Measurements from ENCODE around the gene CD28.

The CD28 gene

DNA sequence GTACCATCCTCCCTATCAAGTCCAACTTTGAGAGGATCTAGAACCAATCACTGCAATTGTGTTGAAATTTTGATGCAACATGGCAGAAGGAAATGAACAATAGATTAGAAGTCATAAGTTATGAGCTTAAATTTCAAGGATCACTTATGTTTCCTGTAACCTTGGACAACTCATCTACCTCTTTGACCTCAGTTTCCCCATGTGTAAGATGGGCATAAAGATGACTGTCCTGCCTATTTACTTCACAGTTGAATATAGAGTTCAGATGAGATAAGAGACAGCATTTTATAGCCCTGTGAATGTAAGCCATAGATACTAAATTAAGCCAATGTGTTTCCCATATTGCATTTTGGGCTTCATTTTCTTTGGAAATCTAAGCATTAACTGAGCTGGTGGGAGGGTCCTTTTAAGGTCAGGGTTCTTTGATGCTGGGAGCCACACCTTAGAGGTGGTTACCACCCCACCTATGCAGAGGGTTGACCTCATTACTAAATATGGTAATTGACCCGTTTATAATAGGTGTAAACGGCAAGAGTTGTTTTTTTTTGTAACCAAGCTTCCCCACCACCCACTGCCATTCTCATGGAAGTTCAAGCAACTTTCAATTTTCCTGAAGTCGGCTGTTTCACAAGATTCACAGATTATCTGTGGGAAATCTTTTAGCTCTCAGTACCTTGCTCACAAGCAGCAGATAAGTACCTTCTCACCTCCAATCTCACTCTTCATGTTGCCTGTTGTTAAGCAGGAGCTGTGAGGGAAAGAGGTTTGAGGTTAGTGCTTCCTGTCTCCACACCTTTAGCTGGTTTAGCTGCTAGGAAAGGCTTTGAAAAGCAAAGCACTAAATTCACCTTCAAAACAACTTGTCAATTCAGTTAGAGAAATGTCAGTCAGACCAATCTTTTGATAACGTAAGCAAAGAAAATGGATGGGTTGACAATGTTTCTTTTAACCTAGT is 13.3 kb downstream of the CD28 start:
- DNase-seq = no peak

DNA sequence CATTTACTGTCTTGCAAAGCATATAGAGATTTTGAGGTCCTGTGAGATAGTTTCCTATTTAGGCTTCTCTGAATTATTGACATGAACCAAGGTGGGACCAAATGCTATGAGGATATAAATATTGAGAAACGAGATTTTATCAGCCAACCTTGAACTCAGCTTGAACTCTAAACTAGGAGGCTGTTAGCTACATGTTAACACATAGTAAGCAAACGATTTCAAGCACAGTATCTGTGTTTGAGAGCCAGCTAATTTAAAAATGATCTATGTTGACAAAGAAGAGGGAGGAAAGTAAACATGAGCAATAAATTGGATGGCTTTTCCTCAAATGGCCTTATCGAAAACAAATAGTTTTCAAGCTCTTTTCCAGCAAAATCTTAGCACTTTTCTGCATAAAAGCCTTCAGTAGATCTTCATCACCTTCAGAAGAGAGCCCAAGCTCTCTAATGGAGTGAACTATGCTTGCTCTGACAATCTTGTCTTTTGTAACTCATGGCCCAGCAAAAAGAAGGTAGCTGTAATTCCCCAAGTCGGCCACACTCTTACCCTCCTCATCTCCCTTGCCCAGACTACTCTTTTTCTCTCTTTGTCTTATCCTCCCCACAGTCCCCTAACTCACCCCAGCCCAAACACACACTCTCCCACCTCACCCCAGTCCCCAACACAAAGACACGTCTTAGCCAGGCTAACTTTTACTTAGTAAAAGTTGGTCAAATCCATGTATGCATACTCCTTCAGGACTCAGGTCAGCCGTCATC is 14.7 kb downstream of the CD28 start:
- no peak for DNase-seq

DNA sequence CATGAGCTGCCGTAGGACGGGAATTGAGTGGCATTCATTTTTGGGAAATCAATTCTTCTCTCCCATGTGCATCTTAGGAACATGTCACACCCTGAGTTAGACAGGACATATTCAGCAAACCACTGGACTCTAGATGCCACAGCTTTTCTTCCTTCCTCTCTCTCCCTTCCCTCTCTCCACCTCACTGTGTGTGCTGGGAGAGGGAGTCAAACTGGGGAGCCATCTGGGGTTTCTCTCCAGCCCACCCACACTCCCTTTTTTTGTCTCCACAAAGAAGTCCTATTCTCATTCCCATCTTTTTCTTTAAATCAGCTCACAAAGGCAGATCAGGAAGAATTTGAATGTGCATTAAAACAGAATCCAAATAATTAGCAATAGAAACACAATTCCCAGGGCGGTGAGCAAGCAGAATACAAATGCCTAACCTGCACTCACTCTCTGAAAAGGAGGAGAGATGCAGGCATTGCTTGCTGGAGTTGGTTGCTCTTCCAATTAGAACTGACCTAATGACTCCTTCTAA is 15.4 kb downstream of the CD28 start:
- no peak for DNase-seq

DNA sequence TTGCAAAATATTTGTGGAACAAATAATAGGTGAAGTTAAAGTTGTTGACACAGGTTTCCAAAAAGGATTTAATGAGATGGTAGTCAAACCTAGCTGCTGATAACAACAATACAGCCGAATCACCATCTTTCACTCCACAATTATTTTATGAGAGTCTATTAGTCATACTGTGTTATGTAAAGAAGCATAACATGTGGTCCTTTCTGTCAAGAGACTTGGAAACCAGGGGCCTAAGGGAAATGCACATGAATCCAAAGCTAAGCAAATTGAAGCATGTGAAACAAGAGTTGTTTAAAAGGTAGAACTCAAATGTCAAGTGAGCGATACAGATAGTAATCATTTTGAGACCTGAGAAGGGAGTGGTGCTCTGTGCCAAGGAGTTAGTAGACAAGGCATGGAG is 16.0 kb downstream of the CD28 start:
- no peak for DNase-seq

DNA sequence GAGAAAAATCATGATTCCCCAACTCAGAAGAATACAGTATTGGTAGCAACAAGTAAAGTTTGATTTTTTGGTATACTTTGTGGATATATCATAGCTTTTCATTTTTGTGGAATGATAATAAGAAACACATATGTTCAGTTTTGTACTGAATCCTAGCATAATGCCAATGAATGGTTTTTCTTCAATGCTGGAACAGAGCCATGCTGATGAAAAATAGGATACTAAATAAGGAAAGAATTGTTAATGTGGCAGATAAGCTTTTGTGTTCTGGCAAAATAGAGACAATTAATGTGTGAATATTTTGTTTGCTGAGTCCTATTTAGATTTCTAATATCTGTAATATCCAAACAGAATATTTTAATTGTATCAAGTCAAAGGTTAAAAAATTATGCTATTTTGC is 21.9 kb downstream of the CD28 start:
- no peak for DNase-seq

DNA sequence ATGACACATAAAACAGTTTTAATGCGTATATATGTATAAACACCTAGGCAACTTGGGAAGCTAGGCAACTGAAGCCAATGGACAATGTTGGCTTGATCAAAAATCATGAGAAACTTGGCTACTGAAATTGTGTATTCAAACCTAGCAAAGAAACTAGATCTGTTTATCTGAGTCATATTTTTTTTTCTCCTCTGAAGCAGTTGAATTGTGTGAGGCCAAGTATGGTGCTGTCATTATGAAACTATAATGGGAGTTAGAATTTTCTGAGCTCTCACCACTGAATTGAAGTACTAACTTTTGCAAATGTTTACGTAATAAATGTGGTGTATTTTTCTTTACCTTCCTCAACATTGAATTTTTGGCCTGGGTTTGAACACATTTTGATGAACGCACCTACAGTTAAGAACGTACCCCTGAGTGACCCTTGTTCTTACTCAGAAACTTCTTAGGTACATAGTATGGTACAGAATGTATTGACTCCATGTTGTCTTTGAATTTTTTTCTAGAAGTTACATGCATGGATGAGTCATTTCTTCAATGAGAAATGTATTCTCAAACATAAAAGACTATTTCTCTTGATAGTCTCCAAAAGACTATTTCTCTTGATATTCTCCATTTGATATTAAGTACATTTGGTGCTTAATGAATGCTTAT is 23.8 kb downstream of the CD28 start:
- no peak for DNase-seq

DNA sequence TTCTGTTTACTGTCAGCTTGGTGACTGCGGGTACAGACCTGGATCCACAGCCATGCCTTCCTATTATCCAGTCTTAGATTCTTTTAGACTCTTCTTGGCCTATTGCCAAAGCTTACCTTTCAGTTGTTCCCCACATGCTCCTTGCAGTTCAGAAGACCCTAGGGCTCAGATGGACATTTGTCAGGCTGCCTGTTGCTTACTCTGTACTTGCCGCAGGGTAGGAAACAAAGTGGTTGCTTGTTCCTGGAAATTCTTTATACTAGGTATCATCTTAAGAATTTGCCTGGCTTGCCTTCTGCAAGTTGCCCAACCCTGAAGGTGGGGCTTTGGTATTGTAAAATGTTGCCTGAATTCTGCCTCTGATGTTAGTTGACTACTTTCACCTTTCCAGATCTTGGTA is 24.4 kb downstream of the CD28 start:
- no peak for DNase-seq

DNA sequence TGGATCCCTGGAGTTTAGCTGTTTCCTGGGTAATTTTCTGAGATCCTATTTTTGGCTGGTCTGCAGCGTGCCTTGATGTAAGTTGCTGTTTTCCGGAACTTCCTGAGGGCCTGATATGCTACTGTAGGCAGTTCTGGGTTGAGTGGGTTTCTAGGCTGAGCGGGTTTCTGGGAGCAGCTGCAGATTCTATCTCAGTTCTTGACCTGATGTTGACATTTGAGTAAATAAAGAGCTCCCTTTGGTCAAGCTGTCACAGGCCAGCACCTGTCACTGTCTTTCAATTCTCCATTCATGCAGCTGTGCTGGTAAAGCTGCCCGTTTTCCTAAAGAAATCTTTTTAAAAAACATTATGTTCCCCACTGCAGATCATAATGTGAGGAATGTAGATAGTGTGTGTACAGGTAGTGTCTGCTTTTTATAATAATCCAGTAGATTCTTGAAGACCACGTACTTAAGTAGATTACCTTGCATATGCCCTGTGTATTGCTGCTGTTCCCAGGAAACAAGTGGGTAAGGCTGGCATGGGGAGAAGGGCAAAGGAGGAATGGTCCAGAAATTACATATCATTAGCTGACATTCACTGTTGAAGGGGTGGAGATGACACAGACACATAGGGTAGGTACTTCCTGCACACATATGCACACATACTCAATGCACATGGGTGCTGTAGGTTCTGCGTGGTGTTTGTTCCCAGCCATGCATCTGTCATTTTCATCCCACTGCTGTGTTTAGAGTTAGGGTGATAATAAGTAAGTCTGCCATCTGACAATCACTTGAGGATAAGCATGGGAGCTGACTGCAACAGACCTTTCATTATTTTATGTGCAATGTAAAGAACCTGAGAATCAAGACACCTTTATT is 25.9 kb downstream of the CD28 start:
- no peak for DNase-seq

DNA sequence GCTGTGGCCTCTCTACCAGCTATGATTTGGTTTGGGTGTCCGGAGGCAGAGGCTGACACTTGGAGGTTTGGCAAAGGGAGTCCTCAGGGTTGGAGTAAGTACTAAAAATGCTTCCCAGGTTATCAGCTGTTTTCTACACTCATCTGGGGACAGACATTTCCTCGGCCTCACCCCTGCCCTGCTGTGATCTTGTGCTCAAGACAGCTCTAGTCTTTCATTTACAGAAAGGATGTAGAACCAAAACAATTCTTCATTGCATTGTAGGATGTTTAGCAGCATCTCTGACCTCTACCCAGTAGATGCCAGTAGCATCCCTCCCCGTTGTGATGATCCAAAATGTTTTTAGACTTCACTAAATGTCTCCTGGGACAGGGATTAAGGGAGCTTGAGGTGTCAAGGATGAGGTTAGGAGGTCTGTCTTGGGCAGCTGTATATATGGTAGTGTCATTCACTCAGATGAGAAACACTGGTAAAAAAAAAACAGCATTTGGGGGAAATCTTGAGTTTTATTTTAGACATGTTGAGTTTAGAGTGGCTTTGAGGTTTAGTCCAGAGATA is 26.6 kb downstream of the CD28 start:
- DNase-seq = no peak

DNA sequence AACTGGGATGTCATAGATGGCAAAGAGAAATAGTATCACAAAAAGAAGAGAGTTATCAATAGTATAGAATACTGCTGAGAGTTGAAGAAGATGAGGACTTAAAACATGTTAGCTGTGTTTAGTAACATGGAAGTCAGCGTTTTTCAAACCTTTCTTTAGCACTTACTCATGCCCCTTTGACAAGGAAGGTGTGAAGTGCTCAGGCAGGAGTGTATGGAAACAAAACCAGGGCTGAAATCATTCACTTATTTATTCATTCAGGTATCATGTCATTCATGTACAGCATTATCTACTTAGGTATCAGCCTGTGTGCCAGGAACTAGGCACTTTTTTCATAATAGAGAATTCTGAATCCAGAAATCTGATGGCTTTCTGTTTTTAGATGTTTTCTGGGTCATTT is 27.2 kb downstream of the CD28 start:
- DNase-seq = no peak

DNA sequence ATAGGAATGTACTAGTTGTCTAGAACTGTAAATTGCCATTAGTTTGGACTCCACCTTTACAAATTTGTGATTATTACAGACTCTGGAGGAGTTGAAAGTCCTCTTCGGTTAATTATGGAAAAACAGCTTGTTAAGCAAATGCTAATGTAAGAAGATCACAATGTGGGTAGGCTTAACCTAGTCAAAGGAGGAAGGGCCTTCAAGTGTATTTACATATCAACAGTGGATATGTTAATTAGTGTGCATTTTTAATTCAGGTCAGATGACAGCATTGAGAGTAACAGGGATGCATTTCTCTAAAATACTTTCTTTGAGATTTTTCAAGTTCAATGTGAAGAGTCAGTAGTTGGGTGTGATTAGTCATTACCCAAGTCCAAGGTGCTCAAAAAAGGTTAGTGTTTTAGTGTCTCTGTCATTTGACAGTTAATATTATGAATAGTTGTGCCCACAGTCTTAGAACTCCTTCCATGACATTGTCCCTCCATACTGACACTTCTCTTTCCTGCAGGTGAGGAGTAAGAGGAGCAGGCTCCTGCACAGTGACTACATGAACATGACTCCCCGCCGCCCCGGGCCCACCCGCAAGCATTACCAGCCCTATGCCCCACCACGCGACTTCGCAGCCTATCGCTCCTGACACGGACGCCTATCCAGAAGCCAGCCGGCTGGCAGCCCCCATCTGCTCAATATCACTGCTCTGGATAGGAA is 28.0 kb downstream of the CD28 start:
- DNase-seq = no peak

DNA sequence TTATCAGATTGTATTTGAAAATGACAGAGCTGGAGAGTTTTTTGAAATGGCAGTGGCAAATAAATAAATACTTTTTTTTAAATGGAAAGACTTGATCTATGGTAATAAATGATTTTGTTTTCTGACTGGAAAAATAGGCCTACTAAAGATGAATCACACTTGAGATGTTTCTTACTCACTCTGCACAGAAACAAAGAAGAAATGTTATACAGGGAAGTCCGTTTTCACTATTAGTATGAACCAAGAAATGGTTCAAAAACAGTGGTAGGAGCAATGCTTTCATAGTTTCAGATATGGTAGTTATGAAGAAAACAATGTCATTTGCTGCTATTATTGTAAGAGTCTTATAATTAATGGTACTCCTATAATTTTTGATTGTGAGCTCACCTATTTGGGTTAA is 30.9 kb downstream of the CD28 start:
- DNase-seq = no peak

DNA sequence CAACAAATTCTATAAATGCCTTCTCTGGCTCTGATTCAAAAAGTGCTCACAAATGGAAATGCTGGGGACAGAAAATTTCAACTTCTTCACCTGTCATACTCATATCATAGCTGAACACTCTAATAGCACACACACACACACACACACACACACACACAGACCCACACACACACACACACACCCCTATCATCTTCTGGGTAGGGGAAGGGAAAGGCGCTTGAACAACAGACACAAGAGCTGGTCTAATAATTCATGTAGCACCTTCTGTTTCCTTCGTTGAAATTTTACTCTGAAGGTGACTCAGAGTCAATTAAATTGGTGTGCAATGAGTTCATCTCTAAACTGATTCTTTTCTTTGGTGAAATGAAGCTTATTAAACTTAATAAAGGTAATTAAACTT is 32.9 kb downstream of the CD28 start:
- no peak for DNase-seq

DNA sequence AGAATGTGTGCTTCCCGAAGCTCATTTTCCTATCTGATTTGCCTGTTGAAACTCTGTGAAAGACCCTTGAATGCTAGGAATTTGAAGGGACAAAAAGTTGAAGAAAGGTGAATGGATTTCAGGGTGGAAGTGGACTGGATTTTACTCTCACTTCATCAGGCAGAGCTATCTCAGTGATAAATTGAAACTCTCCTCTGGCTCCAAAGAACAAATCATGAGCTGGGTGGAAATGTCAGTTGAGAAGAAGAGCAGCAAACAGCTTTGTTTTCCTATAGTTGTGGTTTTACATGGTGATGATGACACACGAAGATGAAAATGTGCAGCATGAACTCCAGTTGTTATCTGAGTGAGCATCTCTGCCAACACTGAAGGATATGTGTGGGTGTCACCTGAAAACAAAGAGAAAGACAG is 34.4 kb downstream of the CD28 start:
- no peak for DNase-seq

DNA sequence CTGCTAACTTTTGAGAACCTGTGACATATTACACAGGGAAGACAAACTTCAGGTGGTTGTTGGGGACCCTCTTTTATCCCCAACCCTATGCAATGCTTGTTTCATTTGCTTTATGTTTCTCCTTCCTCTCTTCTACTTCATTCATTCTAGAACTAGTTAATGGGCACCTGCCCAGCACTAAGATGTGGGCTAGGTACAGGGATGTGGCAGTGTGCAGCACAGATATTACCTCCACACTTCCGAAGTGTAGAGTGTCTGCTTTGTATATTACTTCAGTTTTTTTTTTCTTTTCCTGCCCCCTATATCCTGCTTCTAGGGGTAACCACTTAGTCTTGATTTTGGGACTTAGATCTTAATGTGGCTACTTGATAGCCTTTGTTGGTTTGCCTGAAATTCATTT is 35.1 kb downstream of the CD28 start:
- no peak for DNase-seq

DNA sequence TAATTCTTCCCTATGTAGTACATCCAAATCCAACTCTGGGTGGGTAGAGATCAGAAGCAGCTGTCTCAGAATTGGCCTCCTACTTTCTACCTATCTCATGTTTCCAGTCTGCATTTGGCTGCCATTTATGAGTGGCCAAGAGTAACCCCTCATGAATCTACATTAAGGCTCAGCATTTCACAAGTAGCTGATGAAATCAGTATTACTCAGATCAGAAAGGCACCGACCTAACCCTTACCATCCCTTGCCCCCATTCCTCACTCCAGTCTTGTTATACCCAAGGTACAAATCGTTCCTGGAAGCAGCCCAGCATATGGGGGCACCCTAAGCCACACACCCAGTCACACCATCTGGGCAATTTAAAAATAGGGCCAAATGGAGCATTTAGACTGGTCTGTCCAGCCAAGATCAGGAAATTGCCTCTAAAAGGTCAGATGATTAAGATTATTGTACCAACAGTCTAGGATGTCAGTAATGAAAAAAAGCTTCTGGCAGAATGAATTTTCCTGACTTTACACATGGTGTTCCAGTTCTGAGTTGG is 37.1 kb downstream of the CD28 start:
- DNase-seq = no peak

DNA sequence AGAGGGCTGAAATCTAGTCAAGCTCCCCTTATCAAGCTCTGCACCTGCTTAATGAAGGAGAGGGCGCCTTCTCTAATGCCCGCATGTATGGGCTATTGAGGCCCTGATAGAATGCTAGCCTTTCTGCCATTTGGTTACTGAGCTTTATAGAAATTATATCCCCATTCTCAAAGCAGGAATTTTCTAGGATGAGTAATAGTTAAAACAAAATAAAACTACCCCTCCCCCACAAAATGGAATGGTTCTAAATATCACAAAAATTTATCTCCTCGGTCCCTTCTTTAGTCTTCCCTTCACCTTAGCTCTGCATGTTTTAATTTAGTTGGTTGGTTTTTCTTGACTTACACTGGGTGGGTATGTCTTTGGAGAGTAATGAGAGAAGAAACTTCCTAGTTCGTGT is 37.7 kb downstream of the CD28 start:
- no peak for DNase-seq

DNA sequence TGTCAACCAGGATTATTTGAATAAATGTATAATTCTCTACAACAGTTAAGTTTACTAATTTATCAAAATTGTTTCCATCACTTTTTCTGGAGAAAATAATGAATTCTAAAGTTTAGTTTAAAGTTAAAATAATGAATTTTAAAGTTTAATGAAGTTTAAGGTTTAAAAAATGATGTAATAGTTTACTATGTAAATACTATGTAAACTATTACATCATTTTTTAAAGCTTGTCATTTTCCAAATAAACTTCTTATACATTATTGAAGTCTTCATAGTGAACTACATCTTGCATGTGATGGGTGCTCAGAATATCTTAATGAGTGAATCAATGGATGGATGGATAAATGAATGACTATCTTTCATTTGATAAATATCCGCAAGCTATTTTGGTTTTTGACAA is 38.8 kb downstream of the CD28 start:
- no peak for DNase-seq

DNA sequence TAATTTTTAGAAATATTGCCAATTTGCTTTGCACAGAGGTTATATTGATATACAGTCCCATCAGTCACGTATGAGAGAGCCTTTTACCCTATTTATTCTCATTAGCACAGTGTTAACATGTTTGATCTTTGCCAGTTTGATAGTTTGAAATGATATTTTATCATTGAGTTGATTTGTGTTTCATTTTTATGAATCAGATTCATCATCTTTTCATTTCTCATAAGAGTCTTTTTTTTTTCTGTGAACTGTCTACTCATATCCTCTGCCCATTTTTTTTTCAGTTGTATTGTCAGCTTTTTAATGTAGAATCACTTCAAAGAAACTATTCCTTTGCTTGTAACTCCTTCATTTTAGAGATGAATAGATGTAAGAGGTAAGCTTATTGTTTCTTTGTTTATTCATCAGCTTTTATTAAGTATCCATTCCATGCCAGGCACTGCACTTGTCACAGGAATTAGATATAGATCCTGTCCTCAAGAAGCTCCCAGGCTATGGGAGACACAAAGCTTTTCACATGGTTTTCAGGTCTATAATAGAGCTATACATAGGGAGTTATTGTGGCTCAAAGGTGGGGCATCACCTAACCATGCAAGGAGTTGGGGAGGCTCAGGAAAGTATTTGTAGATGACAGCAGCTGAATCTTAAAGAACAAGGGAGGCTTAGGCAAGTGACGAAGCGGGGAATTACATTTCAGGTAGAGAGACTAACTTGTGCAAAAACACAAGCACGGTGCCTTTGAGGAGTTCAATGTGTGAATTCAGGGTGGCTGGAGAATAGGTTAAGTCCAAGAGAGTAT is 42.1 kb downstream of the CD28 start:
- DNase-seq = no peak

DNA sequence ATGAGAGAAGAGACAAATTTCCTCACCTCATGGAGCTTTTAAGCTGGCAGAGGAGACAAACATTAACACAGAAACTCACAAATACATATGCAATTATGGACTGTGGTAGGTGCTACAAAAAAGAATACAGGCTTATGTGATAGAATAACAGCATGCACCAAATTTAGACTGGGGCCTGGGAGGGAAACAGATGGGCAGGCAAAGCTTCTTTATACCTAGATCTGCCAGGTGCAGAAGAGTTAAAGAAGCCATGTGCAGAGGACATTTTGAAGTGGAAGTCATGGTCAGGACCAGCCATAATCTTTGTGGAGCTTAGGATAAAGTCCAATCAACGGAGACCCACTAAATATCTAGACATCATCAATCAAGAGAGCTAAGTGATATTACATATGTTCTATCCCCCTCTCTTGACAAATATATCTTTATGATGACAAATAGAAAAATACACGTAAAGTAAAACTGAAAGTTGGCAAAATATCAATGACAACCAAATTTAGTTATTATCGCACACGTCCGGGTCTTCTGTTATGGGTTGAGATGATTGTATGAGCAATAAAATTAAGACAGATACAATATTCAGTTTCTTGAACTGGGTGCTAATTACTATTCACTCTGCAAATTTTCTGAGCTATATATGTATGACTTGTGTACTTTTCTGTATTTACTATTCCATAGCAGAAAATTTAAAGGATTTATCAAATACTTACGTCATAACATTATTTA is 44.1 kb downstream of the CD28 start:
- DNase-seq = no peak

All from NCI-H1048 (cell line).